ENCODE measurements around the gene NEURL2. TPM values are rescaled to one million over a fixed set of nuclear protein-coding genes. Genes with fewer than 3 reads are reported as not detected.

Gene NEURL2
- total RNA-seq, 1 donor from 2014 or later, result 0.24 TPM

DNA sequence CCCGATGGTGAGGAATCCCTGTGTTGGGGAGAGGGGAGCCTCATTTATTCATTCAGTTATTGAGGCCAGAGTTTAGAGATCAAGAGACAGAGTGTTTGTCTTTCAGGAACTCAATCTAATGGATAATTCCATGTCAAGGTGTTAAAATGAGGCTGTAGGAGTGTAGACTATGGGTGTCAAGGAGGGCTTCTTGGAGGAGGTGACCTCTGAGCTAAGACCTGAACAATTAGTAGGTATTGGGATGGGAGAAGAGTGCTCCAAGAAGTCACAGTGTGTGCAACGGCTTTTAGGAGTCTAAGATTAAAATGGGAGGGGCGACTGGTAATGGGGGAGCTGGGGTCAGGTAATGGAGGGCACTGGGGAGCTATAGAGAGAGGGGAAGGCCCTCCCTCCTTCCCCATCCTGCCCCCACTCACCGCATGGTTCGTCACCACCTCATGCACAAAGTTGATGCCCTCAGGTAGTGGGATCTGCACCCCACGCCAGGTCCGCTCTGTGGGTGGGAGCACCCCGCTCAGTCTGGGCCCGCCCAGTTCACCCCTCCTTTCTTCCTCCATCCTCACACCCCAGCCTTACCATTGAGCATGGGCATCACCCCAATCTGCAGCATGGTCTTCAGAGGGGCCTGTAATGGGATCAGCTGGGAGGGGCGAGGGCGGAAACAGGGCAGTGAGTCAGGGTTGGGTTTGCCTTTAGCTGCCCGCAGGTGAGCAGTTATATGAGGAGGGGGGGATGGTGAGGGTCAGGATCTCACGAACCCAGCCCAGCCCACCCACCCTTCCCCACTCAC lies 8.2 kb upstream of the NEURL2 start:
- Histone ChIP-seq H2AFZ (replicated peaks) (no peak overlapping the region), H3K27me3 (no peaks in the 10 kb centered on the region), H3K9me3 (ENCODE audit: low read depth) (no peaks in the 10 kb centered on the region), H3K79me2 (ENCODE audit: low read depth) (no peaks in the 10 kb centered on the region), H3K27ac (no peak overlapping the region), H3K4me3 (no peak overlapping the region), H4K20me1 (ENCODE audit: low read depth) (no peaks in the 10 kb centered on the region), H3K9ac (no peak overlapping the region), H3F3A (ENCODE audit: low read depth) (no peaks in the 10 kb centered on the region), H3K4me1 (no peaks in the 10 kb centered on the region), H3K36me3 (no peaks in the 10 kb centered on the region), H3K4me2 (no peak overlapping the region)
- Mint-ChIP-seq H3K27me3 (ENCODE audit: insufficient read depth, low read depth) (peaks cover 8% of the 10 kb centered on the region), H3K9me3 (no peaks in the 10 kb centered on the region), H3K4me3 (no peak overlapping the region), H3K4me1 (peaks cover 3% of the 10 kb centered on the region), H3K27ac (no peak overlapping the region), H3K36me3 (peaks cover 14% of the 10 kb centered on the region)
- no peak for TF ChIP-seq EZH2phosphoT487 (IDR thresholded peaks at IDR 0.05)
- no peak for TF ChIP-seq EZH2 (IDR thresholded peaks at IDR 0.05)
- TF ChIP-seq, protein P1, sequence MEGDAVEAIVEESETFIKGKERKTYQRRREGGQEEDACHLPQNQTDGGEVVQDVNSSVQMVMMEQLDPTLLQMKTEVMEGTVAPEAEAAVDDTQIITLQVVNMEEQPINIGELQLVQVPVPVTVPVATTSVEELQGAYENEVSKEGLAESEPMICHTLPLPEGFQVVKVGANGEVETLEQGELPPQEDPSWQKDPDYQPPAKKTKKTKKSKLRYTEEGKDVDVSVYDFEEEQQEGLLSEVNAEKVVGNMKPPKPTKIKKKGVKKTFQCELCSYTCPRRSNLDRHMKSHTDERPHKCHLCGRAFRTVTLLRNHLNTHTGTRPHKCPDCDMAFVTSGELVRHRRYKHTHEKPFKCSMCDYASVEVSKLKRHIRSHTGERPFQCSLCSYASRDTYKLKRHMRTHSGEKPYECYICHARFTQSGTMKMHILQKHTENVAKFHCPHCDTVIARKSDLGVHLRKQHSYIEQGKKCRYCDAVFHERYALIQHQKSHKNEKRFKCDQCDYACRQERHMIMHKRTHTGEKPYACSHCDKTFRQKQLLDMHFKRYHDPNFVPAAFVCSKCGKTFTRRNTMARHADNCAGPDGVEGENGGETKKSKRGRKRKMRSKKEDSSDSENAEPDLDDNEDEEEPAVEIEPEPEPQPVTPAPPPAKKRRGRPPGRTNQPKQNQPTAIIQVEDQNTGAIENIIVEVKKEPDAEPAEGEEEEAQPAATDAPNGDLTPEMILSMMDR (IDR thresholded peaks at IDR 0.05), result no peak
- DNase-seq (ENCODE audit: low spot score), result no peak

GRCh38 chr20:45898285-45898684 lies 7.3 kb upstream of the NEURL2 start:
- no peaks in the 10 kb centered on the region for H4K20me1 ChIP-seq (ENCODE audit: low read depth)
- no peak overlapping the region for H2AFZ ChIP-seq (replicated peaks)
- no peak overlapping the region for H3K4me2 ChIP-seq
- Mint-ChIP-seq H3K9me3 (no peaks in the 10 kb centered on the region), H3K4me1 (peaks cover 11% of the 10 kb centered on the region), H3K27ac (no peak overlapping the region), H3K27me3 (ENCODE audit: insufficient read depth, low read depth) (peaks cover 10% of the 10 kb centered on the region), H3K36me3 (peaks cover 15% of the 10 kb centered on the region), H3K4me3 (no peak overlapping the region)
- no peak for TF ChIP-seq EZH2 (IDR thresholded peaks at IDR 0.05)
- TF ChIP-seq, protein P1 (IDR thresholded peaks at IDR 0.05), result no peak
- no peak for TF ChIP-seq EZH2phosphoT487 (IDR thresholded peaks at IDR 0.05)
- no peaks in the 10 kb centered on the region for H3K36me3 ChIP-seq
- H3K27ac ChIP-seq, result no peak overlapping the region
- no peaks in the 10 kb centered on the region for H3K27me3 ChIP-seq
- H3K4me3 ChIP-seq, result no peak overlapping the region
- H3K4me1 ChIP-seq, result no peaks in the 10 kb centered on the region
- DNase-seq (ENCODE audit: low spot score), result no peak
- no peaks in the 10 kb centered on the region for H3F3A ChIP-seq (ENCODE audit: low read depth)
- no peak overlapping the region for H3K9ac ChIP-seq
- no peaks in the 10 kb centered on the region for H3K79me2 ChIP-seq (ENCODE audit: low read depth)
- no peaks in the 10 kb centered on the region for H3K9me3 ChIP-seq (ENCODE audit: low read depth)

DNA sequence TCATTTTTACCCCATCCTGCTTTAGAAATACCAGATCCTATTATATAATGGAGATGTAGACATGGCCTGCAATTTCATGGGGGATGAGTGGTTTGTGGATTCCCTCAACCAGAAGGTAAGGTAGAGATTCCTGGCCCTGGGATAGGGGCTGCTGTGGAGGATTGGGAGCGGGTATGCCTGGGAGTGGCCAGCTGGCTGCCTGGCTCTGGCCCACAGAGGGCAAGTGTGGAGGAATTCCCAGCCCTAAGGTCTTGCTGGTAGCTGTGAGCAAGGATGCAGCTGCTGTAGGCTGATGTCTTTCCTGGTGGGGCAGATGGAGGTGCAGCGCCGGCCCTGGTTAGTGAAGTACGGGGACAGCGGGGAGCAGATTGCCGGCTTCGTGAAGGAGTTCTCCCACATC lies 6.7 kb upstream of the NEURL2 start:
- Histone ChIP-seq H3K27ac (no peak overlapping the region), H3K4me3 (no peak overlapping the region), H3K9me3 (ENCODE audit: low read depth) (no peaks in the 10 kb centered on the region), H2AFZ (replicated peaks) (no peak overlapping the region), H4K20me1 (ENCODE audit: low read depth) (no peaks in the 10 kb centered on the region), H3K4me2 (no peak overlapping the region), H3F3A (ENCODE audit: low read depth) (no peaks in the 10 kb centered on the region), H3K27me3 (no peaks in the 10 kb centered on the region), H3K4me1 (no peaks in the 10 kb centered on the region), H3K79me2 (ENCODE audit: low read depth) (no peaks in the 10 kb centered on the region), H3K9ac (no peak overlapping the region), H3K36me3 (no peaks in the 10 kb centered on the region)
- Mint-ChIP-seq H3K4me1 (peaks cover 14% of the 10 kb centered on the region), H3K36me3 (peaks cover 12% of the 10 kb centered on the region), H3K4me3 (no peak overlapping the region), H3K27me3 (ENCODE audit: insufficient read depth, low read depth) (peaks cover 10% of the 10 kb centered on the region), H3K9me3 (no peaks in the 10 kb centered on the region), H3K27ac (no peak overlapping the region)
- TF ChIP-seq EZH2phosphoT487 (IDR thresholded peaks at IDR 0.05) (no peak), EZH2 (IDR thresholded peaks at IDR 0.05) (no peak)
- TF ChIP-seq, protein P1 (IDR thresholded peaks at IDR 0.05), result no peak
- no peak for DNase-seq (ENCODE audit: low spot score)
